Renal cortex interstitium (tissue), 11 donors: ENCODE results near the gene CSF1R. TPM values are rescaled to one million over a fixed set of nuclear protein-coding genes. Genes with fewer than 3 reads are reported as not detected.

ENCODE experiments used
- DNase-seq, 11 donors: peaks; one replicate each; pipeline ENCODE4 v3.0.0-alpha.2; 2013; ENCODE audit warnings: low read depth in 9 of 11, low spot score in 4 of 11; ENCODE audit errors: extremely low read depth in 1 of 11
- polyA plus RNA-seq, 3 donors: library from polyadenylated mRNA; unstranded; fragments of 120-200 nt; gene quantifications; one replicate each; pipeline ENCODE4 v1.2.1, GENCODE V29; 2013; ENCODE audit not compliant: insufficient read length in 3 of 3

The CSF1R gene
- polyA plus RNA-seq, 3 donors, result 13.3 to 18.6 (median 15.9) TPM

DNA sequence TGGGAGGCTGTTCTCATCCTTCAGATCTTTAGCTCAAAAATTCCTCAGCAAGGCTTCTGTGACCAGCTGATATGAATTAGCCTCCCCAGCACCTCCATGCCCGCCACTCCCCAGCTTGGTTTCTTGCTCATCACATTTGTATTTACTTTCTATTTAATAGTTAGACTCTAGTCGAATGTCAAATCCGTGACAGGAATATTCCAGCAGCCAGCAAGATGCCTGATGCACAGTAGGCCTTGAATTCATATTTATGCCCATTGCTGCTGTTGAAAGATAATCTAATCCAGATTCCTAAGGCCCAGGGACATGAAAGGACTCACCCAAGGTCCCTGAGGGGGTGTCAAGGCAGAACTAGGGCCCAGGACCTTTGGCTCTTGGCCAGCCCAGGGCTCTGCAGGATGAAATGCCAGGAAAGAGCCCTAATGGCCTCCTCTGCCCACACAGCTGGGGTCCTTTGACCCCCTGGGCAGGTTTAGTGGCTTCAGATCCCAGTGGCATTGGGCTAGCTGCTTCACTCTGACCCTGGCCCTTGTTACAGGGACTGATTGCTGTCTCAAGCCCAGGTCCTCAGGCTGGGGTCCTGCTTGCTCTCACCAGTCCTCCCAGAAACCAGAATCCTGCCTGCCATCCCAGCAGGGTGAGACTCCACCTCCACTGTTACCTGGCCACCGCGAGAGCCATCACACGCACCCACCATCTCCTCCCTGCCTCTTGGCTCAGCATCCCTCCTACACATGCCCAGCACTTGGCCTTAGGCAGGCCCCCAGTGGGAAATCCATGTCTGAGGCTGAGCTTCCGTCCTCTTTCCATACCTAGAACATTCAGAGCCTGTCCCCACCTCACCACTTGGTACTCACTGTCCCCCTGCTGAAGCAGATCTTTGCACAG lies 7.3 kb downstream of the CSF1R start:
- no peak for DNase-seq

DNA sequence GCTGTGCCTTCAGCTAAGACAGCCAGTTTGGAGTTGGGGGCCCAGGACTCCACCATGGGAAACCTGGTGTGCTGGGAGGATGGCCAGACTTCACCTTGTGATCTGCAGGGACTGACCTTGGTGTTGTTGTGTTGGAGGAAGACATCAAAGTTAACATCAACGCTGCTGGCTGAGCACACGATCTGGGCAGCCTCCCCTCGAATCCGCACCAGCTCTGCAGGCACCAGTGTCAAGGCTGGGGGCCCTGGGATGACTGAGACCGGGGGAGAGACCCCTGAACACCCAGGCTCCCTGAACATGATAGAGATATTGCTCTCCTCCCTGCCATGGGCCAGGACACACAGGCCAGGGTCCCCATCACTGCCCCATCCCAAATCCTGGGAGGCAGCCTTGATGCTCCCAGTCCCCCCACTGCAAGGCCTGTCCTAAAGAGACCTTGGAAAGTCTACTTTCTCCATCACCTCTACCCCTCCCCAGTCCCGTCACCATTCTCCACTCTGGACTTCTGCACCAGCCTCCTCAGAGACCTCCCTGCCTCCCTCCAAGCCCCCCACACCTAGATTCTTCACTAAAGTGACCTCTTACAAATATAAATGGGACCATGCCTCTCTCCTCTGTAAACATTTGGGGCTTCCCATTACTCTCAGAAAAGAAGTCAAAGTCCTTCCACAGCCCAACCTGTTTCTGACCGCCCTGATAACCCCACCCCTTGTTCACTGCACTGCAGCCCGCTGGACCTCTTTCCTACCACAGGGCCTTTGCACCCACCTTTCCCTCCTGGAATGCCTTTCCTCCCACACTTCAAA lies 8.2 kb downstream of the CSF1R start:
- no peak for DNase-seq

DNA sequence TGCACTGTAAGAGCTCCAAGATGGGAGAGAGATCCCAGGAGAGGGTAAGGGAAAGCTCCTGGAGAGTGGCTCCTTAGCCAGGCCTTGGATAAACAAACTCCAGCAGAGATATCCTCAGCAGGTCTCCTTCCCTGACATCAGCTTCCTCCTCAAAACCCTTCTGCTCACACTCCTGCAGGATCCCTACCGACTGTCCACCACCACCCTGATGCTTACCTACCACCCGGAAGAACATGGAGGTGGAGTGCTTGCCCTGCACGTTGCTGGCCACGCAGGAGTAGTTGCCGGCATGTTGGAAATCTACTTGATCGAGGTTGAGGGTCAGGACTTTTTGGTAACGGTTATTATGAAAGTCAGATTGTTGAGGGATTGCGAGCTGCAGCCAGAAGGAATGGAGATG lies 9.3 kb downstream of the CSF1R start:
- no peak for DNase-seq

DNA sequence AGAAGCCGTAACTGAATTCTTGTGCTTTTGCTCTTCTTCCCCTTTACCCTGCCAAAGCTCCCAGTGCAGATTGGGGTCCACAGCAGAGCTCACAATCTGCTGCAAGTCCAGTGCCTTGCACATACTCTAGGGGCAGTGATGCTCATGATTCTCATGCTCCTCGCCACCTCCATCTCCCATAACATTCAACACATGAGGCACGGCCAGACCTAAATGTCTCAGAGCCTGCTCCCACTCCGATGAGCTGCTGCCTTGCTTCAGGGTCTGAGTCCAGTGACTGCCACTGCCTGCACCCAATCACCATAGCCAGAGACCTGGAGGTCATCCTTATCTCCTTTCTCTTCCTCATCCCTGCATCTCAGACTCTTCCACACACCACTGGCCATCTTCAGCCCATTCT lies 10.5 kb downstream of the CSF1R start:
- DNase-seq, result no peak

DNA sequence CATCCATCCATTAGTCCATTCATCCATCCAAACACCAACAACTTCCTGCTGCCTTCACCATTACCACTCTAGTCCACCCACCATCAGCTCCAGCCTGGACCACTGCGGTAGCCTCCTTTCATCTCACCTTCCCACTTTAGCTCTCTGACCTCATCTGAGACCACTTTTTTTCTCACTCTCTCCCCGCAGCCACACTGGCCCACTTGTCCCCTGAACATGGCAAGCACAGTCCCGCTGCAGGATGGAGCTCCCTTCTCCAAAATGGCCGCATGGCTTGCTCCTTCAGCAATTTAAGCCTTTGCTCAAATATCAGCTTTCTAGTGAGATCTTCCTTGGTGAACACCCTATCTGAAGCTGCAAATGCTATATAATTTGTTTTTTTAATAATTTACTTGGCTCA lies 11.1 kb downstream of the CSF1R start:
- DNase-seq, result no peak

DNA sequence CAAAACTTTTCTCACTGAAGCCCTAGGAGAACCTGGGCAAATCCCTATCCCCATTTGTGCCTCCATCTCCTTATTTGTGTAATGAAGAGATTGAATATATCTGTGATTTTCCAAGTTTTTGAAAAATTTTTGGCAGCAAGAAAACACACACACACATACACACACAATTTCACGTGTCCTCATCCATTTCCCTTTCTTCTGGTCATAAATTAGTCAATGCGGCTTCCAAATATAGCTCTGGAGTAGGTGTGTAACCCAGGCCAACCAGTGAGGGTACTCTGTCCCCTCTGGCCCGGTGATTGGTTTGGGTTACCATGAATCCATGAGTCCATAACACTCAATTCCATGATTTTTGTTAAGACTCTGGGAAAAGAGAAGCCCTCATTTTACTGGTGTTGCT lies 12.7 kb downstream of the CSF1R start:
- DNase-seq, result no peak

DNA sequence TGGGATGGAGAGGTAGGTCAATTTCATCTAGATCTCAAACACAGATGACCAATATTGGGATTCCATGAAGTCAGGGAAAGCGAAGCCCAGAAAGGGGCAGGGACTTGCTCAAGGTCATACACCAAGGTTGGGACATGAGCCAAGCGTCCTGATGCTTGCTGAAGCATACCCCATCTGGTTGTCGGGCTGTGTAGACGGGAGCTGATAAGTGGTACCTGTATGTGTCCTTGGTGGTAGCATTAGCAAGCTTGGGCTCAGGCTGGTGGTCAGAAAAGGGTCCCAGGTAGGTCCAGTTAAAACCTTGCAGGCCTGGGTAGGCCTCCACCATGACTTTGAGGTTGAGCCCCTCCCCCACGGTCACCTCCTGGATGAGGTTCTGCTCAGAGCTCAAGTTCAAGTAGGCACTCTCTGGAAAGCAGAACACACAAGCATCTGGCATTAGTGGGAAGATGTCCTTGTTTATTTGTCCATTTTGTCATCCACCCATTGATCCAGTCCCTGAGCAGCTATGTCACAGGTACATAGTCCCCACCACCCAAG lies 13.2 kb downstream of the CSF1R start:
- no peak for DNase-seq

DNA sequence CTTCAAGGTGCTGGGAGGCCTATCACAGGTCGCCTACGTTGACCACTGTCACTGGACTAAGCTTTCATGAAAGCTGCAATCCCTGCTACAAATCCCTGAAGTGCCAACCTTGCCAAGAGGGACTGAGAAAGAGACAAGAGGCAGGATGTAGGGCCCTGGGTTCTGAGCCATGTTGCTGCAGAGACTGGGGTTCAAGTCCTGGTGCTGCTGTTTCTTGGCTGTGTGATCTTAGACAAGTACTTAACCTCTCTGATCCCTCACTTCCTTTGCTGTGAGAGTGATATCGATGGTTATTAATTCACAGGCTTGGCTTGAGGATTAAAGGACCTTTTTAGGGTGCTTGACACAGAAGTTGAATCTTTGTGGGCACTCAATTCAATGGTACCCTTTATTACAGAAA lies 15.5 kb downstream of the CSF1R start:
- DNase-seq, result no peak

DNA sequence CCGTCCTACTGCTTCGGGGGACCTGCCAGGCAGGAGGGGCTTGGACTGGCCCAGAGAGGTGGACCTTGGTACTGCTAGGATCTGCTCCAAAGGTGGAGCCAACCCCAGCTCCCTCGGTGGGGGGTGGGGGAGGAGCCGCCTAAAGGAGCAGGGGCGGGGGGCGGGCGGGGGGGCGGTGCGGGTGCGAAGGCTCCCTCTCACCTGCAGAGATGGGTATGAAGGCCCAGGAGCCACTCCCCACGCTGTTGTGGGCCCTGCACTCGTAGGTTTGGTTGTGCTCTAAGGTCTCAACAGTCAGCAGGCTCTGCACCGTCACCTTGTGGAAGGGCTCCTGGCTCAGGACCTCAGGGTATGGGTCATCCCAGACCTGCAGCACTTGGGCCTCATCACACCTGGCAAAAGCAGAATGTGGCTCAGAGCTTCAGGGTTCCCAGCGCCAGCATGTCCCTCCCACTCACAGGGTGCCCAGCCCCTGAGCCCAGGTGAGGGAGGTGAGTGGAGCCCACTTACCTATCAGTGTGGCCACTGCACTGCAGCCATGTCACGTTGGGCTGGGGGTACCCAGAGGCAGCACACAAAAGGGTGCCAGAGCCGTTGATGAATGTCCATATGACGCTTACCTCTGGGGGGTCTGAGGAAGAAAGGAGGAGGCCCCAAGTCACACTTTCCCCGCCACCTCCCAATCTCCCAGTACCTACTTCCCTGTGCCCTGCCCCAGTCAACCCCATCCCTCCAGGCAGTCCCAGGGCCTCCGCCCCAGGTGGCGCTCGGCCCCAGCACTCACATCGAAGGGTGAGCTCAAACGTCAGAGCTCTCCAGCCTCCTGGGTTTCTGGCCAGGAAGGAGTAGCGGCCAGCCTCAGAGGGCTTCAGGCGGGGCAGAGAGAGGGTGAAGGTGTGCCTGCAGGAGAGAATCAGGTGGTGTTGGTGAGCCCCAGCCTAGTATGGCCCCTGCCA lies 16.4 kb downstream of the CSF1R start:
- DNase-seq, result no peak

DNA sequence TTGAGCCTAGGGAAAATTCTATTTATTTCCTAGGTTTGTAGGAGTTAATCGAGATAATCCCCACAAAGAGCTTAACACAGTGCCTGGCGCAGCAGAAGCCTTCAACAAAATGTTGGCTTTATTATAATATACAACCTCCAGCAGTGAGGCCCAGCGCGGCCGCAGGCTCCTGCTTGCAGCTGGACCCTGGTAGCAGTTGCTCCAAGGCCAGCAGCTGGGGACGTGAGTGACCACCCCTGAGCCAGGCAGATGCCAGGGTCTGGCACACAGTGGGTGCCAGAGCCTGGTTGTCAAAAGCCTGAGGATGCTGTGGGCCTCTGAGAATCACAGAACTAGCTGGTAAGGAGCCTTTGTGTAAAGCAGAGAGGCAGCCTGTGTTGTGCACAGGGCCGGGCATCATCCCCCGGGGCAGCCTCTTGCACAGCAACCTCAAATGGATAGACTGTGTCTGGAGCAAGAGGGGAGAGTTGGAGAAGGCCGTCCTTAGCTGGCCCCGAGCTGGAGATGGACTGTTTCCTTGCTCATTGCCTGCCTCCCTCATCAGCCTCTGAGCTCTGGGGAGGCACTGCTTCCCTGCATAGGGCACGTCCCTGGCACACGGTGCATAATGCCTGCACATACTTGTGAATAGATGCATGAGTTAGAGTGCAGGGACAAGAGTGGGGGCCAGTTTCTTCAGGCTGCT lies 17.3 kb downstream of the CSF1R start:
- DNase-seq, result no peak

DNA sequence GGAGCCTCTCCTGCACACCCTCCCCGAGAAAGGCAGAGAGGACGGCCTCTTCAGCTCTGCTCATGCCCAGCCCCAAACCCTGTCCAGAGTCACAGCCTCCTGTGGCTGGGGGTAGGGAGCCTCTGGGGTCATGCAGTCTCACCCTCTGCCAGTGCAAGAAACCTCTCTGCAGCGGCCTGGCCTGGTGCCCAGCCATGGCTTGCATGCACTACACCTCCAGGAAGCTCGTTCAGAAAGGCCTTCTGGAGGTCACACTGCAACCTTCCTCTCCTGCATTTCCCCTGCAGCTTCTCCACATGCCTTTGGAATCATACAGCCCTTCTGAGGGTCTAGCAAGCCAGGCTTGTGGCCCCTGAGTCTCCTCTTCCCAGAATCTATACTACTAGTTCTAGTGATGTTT lies 17.9 kb downstream of the CSF1R start:
- no peak for DNase-seq

DNA sequence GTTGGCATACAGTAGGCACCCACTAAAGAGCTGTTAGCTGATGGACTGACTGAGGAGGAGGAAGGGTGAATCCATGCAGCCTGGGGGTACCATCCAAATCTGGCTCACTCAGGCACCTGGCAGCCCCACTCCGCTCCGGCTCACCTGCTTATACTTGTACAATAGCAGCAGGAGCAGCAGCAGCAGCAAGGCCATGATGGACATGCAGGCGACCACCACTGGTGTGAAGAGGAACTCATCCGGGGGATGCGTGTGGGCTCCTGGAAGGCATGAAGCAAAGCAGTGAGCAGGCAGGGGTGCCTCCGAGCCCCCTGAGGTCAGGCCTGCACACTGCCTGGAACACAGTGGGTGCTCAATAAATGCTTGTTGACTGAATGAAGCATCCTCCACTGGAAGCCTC lies 18.3 kb downstream of the CSF1R start:
- no peak for DNase-seq

DNA sequence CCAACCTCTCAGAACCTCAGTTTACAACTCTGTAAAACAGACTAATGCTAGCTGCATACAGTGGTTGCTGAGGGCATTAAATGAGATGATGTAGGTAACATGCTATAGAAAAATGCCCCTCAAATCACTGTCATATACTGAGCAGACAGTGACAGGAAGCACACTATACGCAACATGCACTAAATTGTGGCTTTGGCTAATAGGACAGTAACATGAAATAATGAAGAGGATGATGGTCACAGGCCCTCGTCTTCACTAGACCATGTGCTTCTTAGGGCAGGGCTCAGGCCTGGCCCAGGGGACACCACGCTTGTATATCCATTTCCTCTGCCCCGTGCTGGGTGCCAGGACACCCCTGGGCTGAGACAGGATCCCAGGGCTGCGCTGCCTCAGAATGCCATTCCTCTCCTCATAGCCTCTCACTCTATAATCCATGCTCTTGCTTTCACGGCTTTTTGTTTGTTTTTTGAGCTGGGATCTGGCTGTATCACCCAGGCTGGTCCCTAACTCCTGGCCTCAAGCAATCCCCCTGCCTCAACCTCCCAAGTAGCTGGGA lies 18.9 kb downstream of the CSF1R start:
- DNase-seq, result no peak

DNA sequence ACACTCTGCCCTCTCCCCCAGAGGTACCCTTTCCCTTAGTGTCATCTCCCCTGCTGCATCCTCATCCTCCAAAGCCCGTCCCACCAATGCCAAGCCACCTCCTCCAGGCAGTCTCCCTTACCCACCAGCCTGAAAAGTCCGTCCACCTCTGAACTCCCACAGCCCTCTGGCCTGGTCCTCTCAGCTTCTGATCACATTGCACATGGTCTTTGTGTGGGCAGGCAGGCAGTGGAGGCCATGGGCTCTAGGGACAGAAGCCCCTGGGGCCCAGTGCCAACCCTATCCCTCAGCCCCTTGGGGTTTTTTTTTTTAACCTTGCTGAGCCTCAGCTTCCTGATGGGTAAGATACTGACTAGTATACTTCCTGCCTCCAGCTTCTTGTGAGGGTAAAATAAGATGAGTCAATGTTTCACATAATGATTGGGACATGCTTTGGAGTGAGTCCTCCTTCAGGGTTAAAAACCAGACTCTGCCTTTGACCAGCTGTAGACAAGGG lies 19.4 kb downstream of the CSF1R start:
- DNase-seq, result no peak

DNA sequence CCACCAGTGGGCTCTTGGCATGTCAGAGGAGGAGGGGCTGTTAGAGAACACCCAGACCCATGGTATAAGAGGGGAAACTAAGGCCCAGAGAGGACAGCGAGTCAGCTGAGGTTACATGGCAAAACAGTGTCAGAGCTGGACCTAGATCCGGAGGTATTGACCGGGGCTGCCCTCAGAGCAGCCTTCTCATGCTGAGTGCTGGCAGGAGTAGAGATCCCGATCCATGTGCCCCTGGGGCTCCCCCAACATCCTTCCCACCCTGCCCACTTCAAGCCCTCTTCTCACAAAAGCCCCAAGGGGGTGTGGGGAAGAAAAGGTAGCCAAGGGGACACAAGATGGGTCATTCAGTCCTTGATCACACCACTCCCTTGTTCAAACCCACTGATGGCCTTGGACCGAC lies 19.9 kb downstream of the CSF1R start:
- no peak for DNase-seq

DNA sequence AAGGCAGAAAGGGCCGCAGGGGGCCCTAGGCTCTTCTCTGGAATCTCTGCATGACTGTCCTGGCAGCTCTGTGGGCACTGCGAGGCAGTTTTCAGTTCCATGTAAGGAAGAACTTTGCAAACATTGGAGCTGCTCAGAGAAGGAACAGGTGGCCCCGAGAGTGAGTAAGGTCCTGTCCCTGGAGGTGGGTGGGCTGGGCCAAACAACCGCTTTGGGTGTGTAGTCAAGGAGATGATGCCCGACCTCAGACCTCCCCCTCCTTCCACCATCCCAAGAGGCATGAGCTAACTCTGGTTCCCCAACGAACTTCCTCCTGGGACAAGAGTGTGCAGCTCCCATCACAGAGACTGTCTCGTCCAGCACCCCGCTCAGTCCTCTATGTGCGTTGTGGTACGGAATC lies 20.5 kb downstream of the CSF1R start:
- no peak for DNase-seq

DNA sequence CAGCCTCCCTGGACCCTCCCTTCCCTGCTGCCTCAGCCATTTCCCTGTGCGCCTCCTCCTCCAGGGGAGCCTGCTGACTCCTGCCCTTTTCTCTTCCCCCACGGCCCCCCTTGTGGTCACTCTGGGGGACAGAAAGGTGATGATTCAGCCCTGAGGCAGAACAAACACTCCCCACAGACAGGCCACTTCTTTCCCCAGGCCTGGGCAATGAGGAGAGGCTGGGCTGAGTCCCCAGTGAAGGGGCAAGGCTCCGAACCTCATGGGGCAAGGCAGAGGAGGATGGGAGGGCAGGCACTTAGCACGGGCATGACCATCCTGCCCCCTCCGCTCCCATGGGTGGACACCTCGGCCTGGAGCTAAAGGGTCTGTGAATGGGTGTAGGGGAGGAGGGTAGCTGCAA lies 21.0 kb downstream of the CSF1R start:
- no peak for DNase-seq

DNA sequence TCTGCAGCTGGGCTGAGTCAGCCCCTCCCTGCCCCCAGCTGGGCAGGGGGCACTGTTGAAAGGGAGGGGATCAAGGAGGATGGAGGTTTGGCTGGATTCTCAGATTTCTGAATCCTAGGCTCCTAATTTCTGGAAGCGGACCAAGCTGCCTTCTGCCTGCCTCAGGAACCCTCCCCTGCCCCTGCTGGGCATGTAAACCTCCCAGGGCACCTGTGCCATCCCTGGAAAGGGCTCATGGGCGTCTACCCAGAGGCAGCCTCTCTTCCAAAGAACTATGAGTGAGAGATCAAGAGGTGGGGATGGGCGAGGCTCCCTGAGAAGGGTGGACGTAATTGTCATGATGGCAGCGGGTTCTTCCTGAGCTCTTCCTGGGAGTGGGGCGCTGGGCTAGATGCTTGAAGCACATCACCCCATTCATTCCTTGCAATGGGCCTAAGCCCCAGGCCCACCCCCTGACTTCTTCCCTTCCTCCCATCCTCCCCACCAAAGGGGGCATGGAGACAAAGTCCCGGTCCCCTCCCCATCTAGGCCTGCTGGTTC lies 21.6 kb downstream of the CSF1R start:
- no peak for DNase-seq
